Activated naive CD4-positive, alpha-beta T cell treated with anti-CD3 and anti-CD28 coated beads, Interleukin-2, amount 10 ng/mL, durations not matched to agents 7 days and 5 days (primary cell): Measurements from ENCODE around the gene GNG14.
"Not testable (repeated sequence)": the region's sequence is repeated elsewhere in the genome, so short reads cannot be mapped to it uniquely, and the experiment has no call there.

ENCODE experiments used
- CTCF ChIA-PET: fragments of 350-600 bp; sonication (Branson Sonifier 250); formaldehyde crosslinking; loops from one replicate; lab custom pipeline; 2021; ENCODE audit warnings: antibody characterized with exemption; lab: Charles Lee
- DNase-seq: peaks from one replicate; pipeline ENCODE4 v3.0.0-alpha.2; 2020
- H3K27ac Mint-ChIP-seq: one replicate; pipeline ENCODE4 v1.8.0; 2021; ENCODE audit warnings: mild to moderate bottlenecking, moderate library complexity, mixed read lengths
- H3K27me3 Mint-ChIP-seq: one replicate; pipeline ENCODE4 v1.8.0; 2021; ENCODE audit warnings: mild to moderate bottlenecking, mixed read lengths
- H3K36me3 Mint-ChIP-seq: one replicate; pipeline ENCODE4 v1.8.0; 2021; ENCODE audit warnings: mixed read lengths
- H3K4me1 Mint-ChIP-seq: one replicate; pipeline ENCODE4 v1.8.0; 2021; ENCODE audit warnings: mixed read lengths
- H3K4me3 Mint-ChIP-seq: one replicate; pipeline ENCODE4 v1.8.0; 2021; ENCODE audit warnings: mild to moderate bottlenecking, moderate library complexity, mixed read lengths
- H3K9me3 Mint-ChIP-seq: one replicate; pipeline ENCODE4 v1.8.0; 2021; ENCODE audit warnings: mixed read lengths

The GNG14 gene

GRCh38 chr19:12715102-12715501, 27.3 kb downstream of the GNG14 start:
- Mint-ChIP-seq H3K9me3 (no peaks in the 10 kb centered on the region), H3K4me1 (peaks cover 13% of the 10 kb centered on the region), H3K27me3 (no peaks in the 10 kb centered on the region), H3K27ac (no peak overlapping the region), H3K36me3 (peaks cover 52% of the 10 kb centered on the region), H3K4me3 (no peak overlapping the region)
- CTCF ChIA-PET = interaction anchor here (0.6 to 6.0 kb wide), 5 partner anchors 16 to 103 kb away, joined by 3 to 35 read pairs (median 3); partner anchors contain the start of gene TRIR
- no peak for DNase-seq

- Mint-ChIP-seq H3K27me3 (no peaks in the 10 kb centered on the region), H3K36me3 (peaks cover 44% of the 10 kb centered on the region), H3K4me3 (no peak overlapping the region), H3K27ac (no peak overlapping the region), H3K4me1 (peaks cover 20% of the 10 kb centered on the region), H3K9me3 (no peaks in the 10 kb centered on the region)
- CTCF ChIA-PET = interaction anchor here (0.7 to 6.0 kb wide), 8 partner anchors 15 to 132 kb away, joined by 3 to 35 read pairs (median 6); partner anchors contain the start of gene TRIR
- no peak for DNase-seq
Measured at GRCh38 chr19:12715929-12716328, 28.1 kb downstream of the GNG14 start.

- DNase-seq = no peak
- CTCF ChIA-PET = interaction anchor here (0.9 to 6.4 kb wide), 4 partner anchors 11 to 45 kb away, joined by 3 to 48 read pairs (median 6); partner anchors contain the start of gene TRIR
- Mint-ChIP-seq H3K4me3 (peak overlapping the region; percentile 99), H3K27me3 (peaks cover 4% of the 10 kb centered on the region), H3K9me3 (no peaks in the 10 kb centered on the region), H3K4me1 (peaks cover 40% of the 10 kb centered on the region), H3K27ac (peak overlapping the region; percentile 83), H3K36me3 (peaks cover 30% of the 10 kb centered on the region)
Measured at GRCh38 chr19:12720296-12720695, 32.5 kb downstream of the GNG14 start.

DNA sequence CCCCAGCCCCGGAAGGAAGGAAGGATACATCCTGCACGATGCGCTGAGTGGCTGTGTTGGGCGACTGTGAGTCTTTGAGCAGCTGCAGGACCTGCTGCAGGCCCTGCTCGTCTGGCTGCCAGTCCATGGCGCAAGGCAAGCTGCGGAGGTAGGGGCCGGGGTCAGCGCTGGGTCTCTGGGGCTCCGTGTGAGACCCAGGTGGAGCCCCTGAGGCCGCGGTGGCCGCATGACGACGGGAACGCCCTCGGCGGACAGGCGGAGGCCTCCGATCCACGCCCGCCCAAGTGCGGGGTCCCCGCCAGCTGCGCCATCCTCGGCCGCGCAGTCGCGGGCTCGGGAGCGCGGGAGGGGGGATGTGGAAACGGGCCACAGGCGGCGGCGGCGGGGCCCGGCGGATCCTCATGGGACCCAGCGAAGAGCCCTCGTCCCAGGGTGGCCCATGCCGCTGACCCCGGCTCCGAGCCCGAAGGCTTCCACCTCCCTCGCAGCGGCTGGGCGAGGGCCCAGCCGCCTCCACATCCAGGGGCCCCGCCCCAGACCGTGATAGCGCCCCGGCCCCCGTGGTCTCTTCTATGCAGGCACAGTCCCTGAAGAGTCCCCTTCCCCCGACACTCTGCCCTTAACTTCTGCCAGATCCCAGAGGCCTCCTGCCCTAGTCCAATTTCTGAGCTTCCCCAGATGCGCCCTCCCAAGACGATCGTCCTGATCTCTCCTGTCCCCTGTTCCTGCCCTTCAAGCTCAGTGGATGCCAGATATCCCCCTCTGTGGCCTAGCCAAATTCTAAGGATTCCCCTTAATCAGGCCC, 33.3 kb downstream of the GNG14 start:
- no peaks in the 10 kb centered on the region for H3K9me3 Mint-ChIP-seq
- peak overlapping the region; percentile 99 for H3K4me3 Mint-ChIP-seq
- DNase-seq = peak; percentile 59
- H3K4me1 Mint-ChIP-seq = peaks cover 40% of the 10 kb centered on the region
- peak overlapping the region; percentile 93 for H3K27ac Mint-ChIP-seq
- peaks cover 25% of the 10 kb centered on the region for H3K36me3 Mint-ChIP-seq
- CTCF ChIA-PET = interaction anchor here (1.1 to 6.4 kb wide), 5 partner anchors 12 to 45 kb away, joined by 3 to 48 read pairs (median 5); partner anchors contain the start of gene TRIR
- H3K27me3 Mint-ChIP-seq = peaks cover 4% of the 10 kb centered on the region

- no peaks in the 10 kb centered on the region for H3K9me3 Mint-ChIP-seq
- peaks cover 26% of the 10 kb centered on the region for H3K36me3 Mint-ChIP-seq
- H3K27ac Mint-ChIP-seq = peak overlapping the region; percentile 93
- peak; percentile 71 for DNase-seq
- H3K4me3 Mint-ChIP-seq = peak overlapping the region; percentile 99
- H3K4me1 Mint-ChIP-seq = peaks cover 42% of the 10 kb centered on the region
- CTCF ChIA-PET = interaction anchor here (1.1 to 6.4 kb wide), 5 partner anchors 12 to 44 kb away, joined by 3 to 48 read pairs (median 5); partner anchors contain the start of gene TRIR
- peaks cover 4% of the 10 kb centered on the region for H3K27me3 Mint-ChIP-seq
Measured at GRCh38 chr19:12721656-12722565, 34.1 kb downstream of the GNG14 start.

DNA sequence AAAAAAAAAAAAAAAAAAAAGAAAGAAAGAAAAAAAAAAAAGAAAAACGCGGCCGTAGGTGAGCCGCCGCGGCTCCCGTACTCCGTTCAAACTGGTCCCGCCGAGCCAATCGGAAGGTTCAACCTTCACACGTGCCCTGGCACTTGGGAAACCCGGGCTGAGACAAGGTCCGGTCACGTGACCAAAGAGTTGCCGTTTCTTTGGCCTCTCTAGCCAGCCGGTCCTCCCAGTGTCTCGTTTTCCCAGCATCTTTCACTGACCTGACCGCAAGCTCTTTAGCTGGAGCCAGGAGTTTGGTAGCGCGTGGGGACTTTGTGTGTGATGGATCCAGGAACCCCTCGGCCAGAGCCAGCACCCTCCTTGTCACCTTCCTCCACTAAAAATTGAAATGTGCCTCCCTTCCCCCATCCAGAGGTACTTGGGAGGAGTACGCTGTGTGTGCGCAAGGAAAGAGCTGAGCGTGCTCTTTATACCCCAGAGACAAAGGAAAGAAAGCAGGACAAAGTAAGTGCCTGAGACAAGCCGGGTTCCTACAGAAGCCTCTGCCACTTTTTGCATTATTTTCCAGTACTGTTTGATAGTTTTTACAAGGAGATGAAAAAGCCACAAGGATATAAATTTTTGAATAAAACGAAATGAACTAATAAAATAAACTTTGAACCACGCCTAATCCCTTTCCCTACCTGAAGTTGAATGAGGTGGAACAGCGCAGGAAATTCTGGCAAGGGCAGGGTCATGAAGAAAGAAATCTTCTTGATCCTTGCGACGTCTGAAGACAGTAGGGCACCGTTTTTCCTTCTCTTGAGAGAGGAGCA, 35.0 kb downstream of the GNG14 start:
- peaks cover 41% of the 10 kb centered on the region for H3K4me1 Mint-ChIP-seq
- peak overlapping the region; percentile 91 for H3K27ac Mint-ChIP-seq
- DNase-seq = peak; percentile 97
- CTCF ChIA-PET = interaction anchor here (0.6 to 6.4 kb wide), 5 partner anchors 11 to 73 kb away, joined by 3 to 48 read pairs (median 4); partner anchors contain the start of gene TRIR
- no peaks in the 10 kb centered on the region for H3K9me3 Mint-ChIP-seq
- peaks cover 29% of the 10 kb centered on the region for H3K36me3 Mint-ChIP-seq
- H3K4me3 Mint-ChIP-seq = peak overlapping the region; percentile 82
- H3K27me3 Mint-ChIP-seq = peaks cover 4% of the 10 kb centered on the region

GRCh38 chr19:12723381-12723640, 35.5 kb downstream of the GNG14 start:
- CTCF ChIA-PET = interaction anchor here (0.6 to 6.4 kb wide), 4 partner anchors 10 to 72 kb away, joined by 3 to 48 read pairs (median 8); partner anchors contain the start of gene TRIR
- H3K4me1 Mint-ChIP-seq = peaks cover 41% of the 10 kb centered on the region
- peak overlapping the region; percentile 82 for H3K4me3 Mint-ChIP-seq
- H3K36me3 Mint-ChIP-seq = peaks cover 32% of the 10 kb centered on the region
- H3K9me3 Mint-ChIP-seq = no peaks in the 10 kb centered on the region
- peaks cover 4% of the 10 kb centered on the region for H3K27me3 Mint-ChIP-seq
- H3K27ac Mint-ChIP-seq = peak overlapping the region; percentile 91
- DNase-seq = no peak

GRCh38 chr19:12723641-12724426, 36.0 kb downstream of the GNG14 start, which contains the start of gene TNPO2:
Gene TNPO2 (minus strand): TSS chr19:12723932. CDS start chr19:12720977, 2,955 bp downstream.
- H3K36me3 Mint-ChIP-seq = peaks cover 29% of the 10 kb centered on the region
- CTCF ChIA-PET = interaction anchor here (0.9 to 6.4 kb wide), 3 partner anchors 10 to 37 kb away, joined by 3 to 48 read pairs (median 13); partner anchors contain the start of gene TRIR
- peak; percentile 85 for DNase-seq

DNA sequence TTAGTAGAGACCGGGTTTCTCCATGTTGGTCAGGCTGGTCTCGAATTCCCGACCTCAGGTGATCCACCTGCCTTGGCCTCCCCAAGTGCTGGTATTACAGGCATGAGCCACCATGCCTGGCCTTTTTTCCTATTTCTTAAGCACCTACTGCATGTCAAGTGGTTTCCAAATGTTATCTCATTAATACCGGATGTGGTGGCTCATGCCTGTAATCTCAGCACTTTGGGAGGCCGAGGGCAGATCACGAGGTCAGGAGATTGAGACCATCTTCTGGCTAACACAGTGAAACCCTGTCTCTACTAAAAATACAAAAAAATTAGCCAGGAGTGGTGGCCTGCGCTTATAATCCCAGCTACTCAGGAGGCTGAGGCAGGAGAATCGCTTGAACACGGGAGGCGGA, 37.8 kb downstream of the GNG14 start:
- H3K27ac Mint-ChIP-seq, H3K9me3 Mint-ChIP-seq, CTCF ChIA-PET, H3K27me3 Mint-ChIP-seq, H3K4me3 Mint-ChIP-seq, DNase-seq: not testable (repeated sequence)
- H3K4me1 Mint-ChIP-seq = peaks cover 34% of the 10 kb centered on the region
- peaks cover 39% of the 10 kb centered on the region for H3K36me3 Mint-ChIP-seq

More at GRCh38 chr19:12723641-12724426, 36.0 kb downstream of the GNG14 start, which contains the start of gene TNPO2:
- peaks cover 4% of the 10 kb centered on the region for H3K27me3 Mint-ChIP-seq
- no peaks in the 10 kb centered on the region for H3K9me3 Mint-ChIP-seq
- peak within 1 kb of the TSS; percentile 91 for H3K27ac Mint-ChIP-seq
- H3K4me3 Mint-ChIP-seq = peak within 1 kb of the TSS; percentile 82
- H3K4me1 Mint-ChIP-seq = peaks cover 36% of the 10 kb centered on the region

DNA sequence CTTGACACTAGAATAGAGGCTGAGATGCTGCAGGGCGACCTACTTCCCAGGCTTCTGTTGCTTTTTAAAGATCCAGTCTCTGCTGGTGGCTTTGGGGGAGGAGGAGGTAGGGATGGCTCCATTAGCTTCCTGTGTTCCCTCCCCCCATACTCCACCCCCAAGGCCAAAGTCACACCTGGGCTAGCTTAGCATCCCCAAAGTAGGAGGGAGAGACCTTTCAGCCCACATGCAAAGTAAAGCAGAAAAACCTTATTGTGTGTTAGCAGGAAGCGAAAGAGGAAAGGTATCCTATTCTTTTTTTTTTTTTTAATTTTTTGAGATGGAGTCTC, 39.2 kb downstream of the GNG14 start:
- Mint-ChIP-seq H3K9me3 (no peaks in the 10 kb centered on the region), H3K36me3 (peaks cover 40% of the 10 kb centered on the region), H3K4me1 (peaks cover 31% of the 10 kb centered on the region), H3K4me3 (no peak overlapping the region), H3K27me3 (peaks cover 4% of the 10 kb centered on the region), H3K27ac (no peak overlapping the region)
- no peak for DNase-seq
- CTCF ChIA-PET = interaction anchor here (0.9 kb wide), 1 partner anchor 68 kb away, joined by 3 read pairs; no protein-coding TSS in a partner anchor

- peaks cover 46% of the 10 kb centered on the region for H3K36me3 Mint-ChIP-seq
- DNase-seq = no peak
- H3K4me3 Mint-ChIP-seq = no peak overlapping the region
- no peak overlapping the region for H3K27ac Mint-ChIP-seq
- CTCF ChIA-PET = interaction anchor here (0.7 kb wide), 1 partner anchor 58 kb away, joined by 3 read pairs; no protein-coding TSS in a partner anchor
- H3K9me3 Mint-ChIP-seq = no peaks in the 10 kb centered on the region
- H3K27me3 Mint-ChIP-seq = no peaks in the 10 kb centered on the region
- peaks cover 35% of the 10 kb centered on the region for H3K4me1 Mint-ChIP-seq
Measured at GRCh38 chr19:12727745-12728433, 40.1 kb downstream of the GNG14 start.

GRCh38 chr19:12730064-12730463, 42.3 kb downstream of the GNG14 start:
- Mint-ChIP-seq H3K4me1 (peaks cover 34% of the 10 kb centered on the region), H3K4me3 (no peak overlapping the region), H3K27ac (peak overlapping the region; percentile 26), H3K27me3 (no peaks in the 10 kb centered on the region), H3K36me3 (peaks cover 50% of the 10 kb centered on the region), H3K9me3 (no peaks in the 10 kb centered on the region)
- DNase-seq = no peak
- CTCF ChIA-PET = interaction anchor here (1.1 to 5.5 kb wide), 2 partner anchors 30 to 66 kb away, joined by 3 to 27 read pairs; no protein-coding TSS in a partner anchor
